Heart left ventricle (tissue), 16 donors: ENCODE measurements around the gene BRIP1. TPM values are rescaled to one million over a fixed set of nuclear protein-coding genes. Genes with fewer than 3 reads are reported as not detected.

ENCODE experiments used
- ATAC-seq, 4 donors: fragments of 200-7000 bp; cut with Tn5 transposase; one replicate each; pipeline ENCODE4 v1.9.1; 2020 to 2022; ENCODE audit warnings: moderate library complexity in 4 of 4, mild to moderate bottlenecking in 3 of 4, moderate number of reproducible peaks in 1 of 4
- DNase-seq, 5 donors: peaks; one replicate each; pipeline ENCODE4 v3.0.0-alpha.2; 2020
- H3K27ac ChIP-seq, 12 donors: fragments of 200-600 bp; sonication (generic) in 4 of 12; one replicate each; pipeline versions ENCODE4 v1.5.0 to v1.8.0; 2016 to 2022; ENCODE audit warnings: mild to moderate bottlenecking in 2 of 12
- H3K27me3 ChIP-seq, 9 donors: fragments of 200-600 bp; sonication (generic) in 2 of 9; one replicate each; pipeline versions ENCODE4 v1.5.1 to v1.8.0; 2016 to 2022; ENCODE audit warnings: mild to moderate bottlenecking in 3 of 9
- H3K36me3 ChIP-seq, 9 donors: fragments of 200-600 bp; sonication (generic) in 2 of 9; one replicate each; pipeline versions ENCODE4 v1.5.0 to v1.8.0; 2018 to 2022; ENCODE audit warnings: mild to moderate bottlenecking in 2 of 9
- H3K4me1 ChIP-seq, 12 donors: fragments of 200-600 bp; sonication (generic) in 4 of 12; one replicate each; pipeline versions ENCODE4 v1.5.0 to v1.8.0; 2016 to 2022; ENCODE audit warnings: mild to moderate bottlenecking in 3 of 12
- H3K4me3 ChIP-seq, 12 donors: fragments of 200-600 bp; sonication (generic) in 4 of 12; one replicate each; pipeline versions ENCODE4 v1.5.0 to v1.8.0; 2017 to 2022; ENCODE audit warnings: mild to moderate bottlenecking in 9 of 12, moderate library complexity in 4 of 12
- H3K9me3 ChIP-seq, 12 donors: fragments of 200-600 bp; sonication (generic) in 4 of 12; one replicate each; pipeline versions ENCODE4 v1.5.0 to v1.8.0; 2016 to 2022; ENCODE audit warnings: mild to moderate bottlenecking in 1 of 12
- CTCF ChIP-seq, 12 donors: fragments of 200-600 bp; sonication (generic) in 4 of 12; IDR thresholded peaks; one replicate each; pipeline versions ENCODE4 v1.5.0 to v1.8.0; 2018 to 2022; ENCODE audit warnings: antibody characterized with exemption in 12 of 12, mild to moderate bottlenecking in 5 of 12
- POLR2A ChIP-seq, 2 donors: fragments of 450-650 bp; IDR thresholded peaks; one replicate each; pipeline ENCODE4 v1.6.1; 2017; ENCODE audit warnings: antibody characterized with exemption in 2 of 2, mild to moderate bottlenecking in 2 of 2, moderate library complexity in 2 of 2
- WGBS, 4 donors: extraction: QIAGEN DNeasy Blood & Tissue Kit in 2 of 4; methylation state at CpG; one replicate each; pipeline versions ENCODE4 v1.1.5 to v1.1.7; 2013 to 2018; 5-methylcytosine and 5-hydroxymethylcytosine counted together
- intact Hi-C, 10 donors: fragments of 100-400 bp; cut with DNase I; formaldehyde crosslinking; loops; one replicate each; pipeline versions ENCODE4 v1.11.1 to v1.14.2; 2022
- polyA plus RNA-seq, 2 donors: library from polyadenylated mRNA; stranded (reverse); fragments of 200-250 nt; gene quantifications; one replicate each; pipeline ENCODE4 v1.2.3, GENCODE V29; 2013
- total RNA-seq, 9 donors: library from RNA; depleted of rRNA in 2 of 9; stranded (reverse); fragments of >200 nt in 2 of 9; fragmentation: NEBNext Ultra II Directional in 3 of 9; extraction: Animal tissue kit (Norgen Biotek cat#: 25700) in 3 of 9; gene quantifications; one replicate each; pipeline versions ENCODE4 v1.1.0 to v1.2.4, GENCODE V29; 2016 to 2023
- donor health status: ischemic (EF 13 %, LVEDD 7.1; RV severe dilation, severe dysfunction).
- donor health status: healthy with polysubstance abuse.
- donor health status: DM: no; HTN: yes; CAD: no.
- donor health status: DM: no; HTN: no; CAD: no.
- donor health status: ischemic (EF 25% LVEDD 6.9; RV normal size, moderate dysfunction).
- donor health status: ischemic (EF 25% LVEDD 5.7; RV mildly dilated, moderate dysfunction).
- donor health status: healthy.
- donor health status: DM: yes; HTN: yes; CAD: no.
- donor health status: ischemic (EF 35%, LVEDD 5.7; RV mildly dilated, moderate dysfunction).
- donor health status: nonischemic (EF 11% LVEDD 7.7; RV severe dilation, severe dysfunction).
- donor health status: DM: yes; HTN: yes; CAD: no.
- donor health status: PGD.
- donor health status: ischemic (EF 29% LVEDD 5.4; RV normal size, mild dysfunction).
- donor health status: nonischemic (EF 23%, LVEDD 6.1; RV moderate dilation, normal function).

BRIP1 gene
- total and polyA plus RNA-seq, 11 donors, result 0.04 to 2.2 (median 0.12) TPM; not detected in 3

- DNase-seq, result no peak
- Histone ChIP-seq H3K36me3 (no peaks in the 10 kb centered on the region), H3K4me1 (no peaks in the 10 kb centered on the region), H3K27ac (no peak overlapping the region), H3K27me3 (peaks cover 0 to 3% (median 0%) of the 10 kb centered on the region in 9 donors), H3K4me3 (no peak overlapping the region), H3K9me3 (peaks cover 0 to 16% (median 4%) of the 10 kb centered on the region in 12 donors)
- intact Hi-C loops, result no loop called here
- 79 to 87% (median 82%) methylated on average over 3 of the region's 3 CpGs for whole genome bisulfite sequencing, 4 donors
- no peak for ATAC-seq
- TF ChIP-seq CTCF (IDR thresholded peaks at IDR 0.05) (no peak), POLR2A (IDR thresholded peaks at IDR 0.05) (no peak)
Observed at GRCh38 chr17:61645920-61646319, 217.4 kb downstream of the BRIP1 start.

- intact Hi-C loops, result no loop called here
- Histone ChIP-seq H3K36me3 (no peaks in the 10 kb centered on the region), H3K27ac (no peak overlapping the region), H3K4me3 (no peak overlapping the region), H3K4me1 (no peaks in the 10 kb centered on the region), H3K27me3 (peaks cover 0 to 3% (median 0%) of the 10 kb centered on the region in 9 donors), H3K9me3 (peaks cover 0 to 11% (median 0%) of the 10 kb centered on the region in 12 donors)
- ATAC-seq, result no peak
- TF ChIP-seq POLR2A (IDR thresholded peaks at IDR 0.05) (no peak), CTCF (IDR thresholded peaks at IDR 0.05) (no peak)
- no peak for DNase-seq
- 84 to 95% (median 88%) methylated on average over 2 of the region's 2 CpGs for whole genome bisulfite sequencing, 4 donors
Observed at GRCh38 chr17:61644800-61645774, 218.2 kb downstream of the BRIP1 start.

DNA sequence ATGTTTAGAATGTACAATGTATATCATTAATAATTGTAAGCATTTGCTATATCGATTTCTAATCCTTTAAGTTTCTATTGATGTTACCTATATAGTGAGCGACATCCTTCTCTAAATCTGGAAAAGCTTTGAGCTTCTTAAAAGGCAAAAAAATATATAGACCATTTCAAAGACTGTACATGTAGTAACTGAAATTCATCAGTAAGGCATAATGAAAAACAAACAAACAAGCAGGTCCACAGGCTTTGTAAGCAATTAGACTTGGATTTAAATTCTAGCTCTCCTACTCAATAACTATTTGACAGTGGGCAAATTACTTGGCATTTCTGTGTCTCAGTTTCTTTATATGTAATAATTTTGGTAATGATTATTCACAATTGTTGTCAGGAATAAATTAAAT, 220.6 kb downstream of the BRIP1 start:
- H3K27me3 ChIP-seq, result peaks cover 0 to 11% (median 0%) of the 10 kb centered on the region in 9 donors
- H3K27ac ChIP-seq, result no peak overlapping the region
- no peak overlapping the region for H3K4me3 ChIP-seq
- ATAC-seq, result no peak
- H3K9me3 ChIP-seq, result no peaks in the 10 kb centered on the region
- TF ChIP-seq POLR2A (IDR thresholded peaks at IDR 0.05) (no peak), CTCF (IDR thresholded peaks at IDR 0.05) (no peak)
- intact Hi-C loops, result no loop called here
- no peaks in the 10 kb centered on the region for H3K36me3 ChIP-seq
- H3K4me1 ChIP-seq, result no peaks in the 10 kb centered on the region
- WGBS, 4 donors, result 92 to 96% (median 93%) methylated on average over 2 of the region's 2 CpGs
- DNase-seq, result no peak

GRCh38 chr17:61641715-61642114, 221.6 kb downstream of the BRIP1 start:
- Histone ChIP-seq H3K36me3 (no peaks in the 10 kb centered on the region), H3K4me3 (no peak overlapping the region), H3K9me3 (no peaks in the 10 kb centered on the region), H3K27ac (no peak overlapping the region), H3K4me1 (no peaks in the 10 kb centered on the region), H3K27me3 (peaks cover 0 to 15% (median 0%) of the 10 kb centered on the region in 9 donors)
- ATAC-seq (no peak), DNase-seq (no peak)
- no peak for TF ChIP-seq CTCF (IDR thresholded peaks at IDR 0.05)
- TF ChIP-seq POLR2A (IDR thresholded peaks at IDR 0.05), result no peak
- WGBS, 4 donors, result 68 to 85% (median 75%) methylated on average over 1 of the region's 1 CpG
- intact Hi-C loops, result no loop called here
